DND-41 (cell line): ENCODE measurements around the gene CEMIP.

Experiments used
- ATAC-seq: fragments of 200-7000 bp; cut with Tn5 transposase; 3 replicates; pipeline ENCODE4 v1.9.1; 2021; ENCODE audit warnings: low read depth; ENCODE audit not compliant: insufficient read depth
- DNase-seq: peaks from one replicate; pipeline ENCODE4 v3.0.0-alpha.2; 2020
- H2AFZ ChIP-seq: 2 replicates; pipeline ENCODE4 v1.6.0; 2012; ENCODE audit warnings: low read depth, low read length
- H3K27ac ChIP-seq: 2 replicates; pipeline ENCODE4 v1.5.1; 2012; ENCODE audit warnings: low read length, inconsistent platforms
- H3K27me3 ChIP-seq: fragments of 200-600 bp; sonication (generic); 2 replicates; pipeline ENCODE4 v1.6.0; 2012; ENCODE audit warnings: low read length, mild to moderate bottlenecking, inconsistent platforms; ENCODE audit not compliant: insufficient read depth, poor library complexity
- H3K36me3 ChIP-seq: 2 replicates; pipeline ENCODE4 v1.5.1; 2012; ENCODE audit warnings: low read length, inconsistent platforms; ENCODE audit not compliant: insufficient read depth
- H3K4me1 ChIP-seq: 2 replicates; pipeline ENCODE4 v1.5.1; 2012; ENCODE audit warnings: mild to moderate bottlenecking, low read length; ENCODE audit not compliant: insufficient read depth
- H3K4me2 ChIP-seq: 2 replicates; pipeline ENCODE4 v1.6.0; 2012; ENCODE audit warnings: mild to moderate bottlenecking, moderate library complexity, low read length, inconsistent platforms; ENCODE audit not compliant: insufficient read depth
- H3K4me3 ChIP-seq, 2 experiments: fragments of 200-600 bp in 1 of 2; shearing (Covaris generic) in 1 of 2; 2 replicates each; pipeline ENCODE4 v1.5.1; 2012 to 2016; ENCODE audit warnings: inconsistent platforms in 2 of 2, low read length in 2 of 2, mild to moderate bottlenecking in 2 of 2, low read depth in 1 of 2, moderate library complexity in 1 of 2
- H3K79me2 ChIP-seq: 2 replicates; pipeline ENCODE4 v1.6.0; 2012; ENCODE audit warnings: low read length, inconsistent platforms; ENCODE audit not compliant: insufficient read depth
- H3K9ac ChIP-seq: 2 replicates; pipeline ENCODE4 v1.6.0; 2012; ENCODE audit warnings: low read depth, mild to moderate bottlenecking, inconsistent platforms, low read length, moderate library complexity
- H3K9me3 ChIP-seq: 2 replicates; pipeline ENCODE4 v1.5.1; 2012; ENCODE audit warnings: low read length, moderate library complexity, mild to moderate bottlenecking, inconsistent platforms; ENCODE audit not compliant: insufficient read depth, severe bottlenecking
- H4K20me1 ChIP-seq: 2 replicates; pipeline ENCODE4 v1.6.0; 2012; ENCODE audit warnings: low read length; ENCODE audit not compliant: insufficient read depth
- CTCF ChIP-seq: IDR thresholded peaks from 2 replicates; pipeline ENCODE4 v1.5.1; 2012; ENCODE audit warnings: borderline replicate concordance, low read length, moderate library complexity, mild to moderate bottlenecking; ENCODE audit not compliant: poor library complexity, severe bottlenecking; ENCODE audit errors: extremely low read depth
- EZH2 ChIP-seq: IDR thresholded peaks from 3 replicates; pipeline ENCODE4 v1.6.1; 2012; ENCODE audit warnings: borderline replicate concordance, low read depth, mild to moderate bottlenecking, moderate library complexity, low read length, inconsistent platforms; ENCODE audit not compliant: severe bottlenecking

Gene CEMIP

GRCh38 chr15:80835336-80835735, 56.2 kb downstream of the CEMIP start:
- DNase-seq: no peak
- H3K4me2 ChIP-seq: no peak overlapping the region

GRCh38 chr15:80836223-80836622, 57.1 kb downstream of the CEMIP start:
- H3K4me3 ChIP-seq: no peak overlapping the region
- TF ChIP-seq CTCF: no peak
- TF ChIP-seq EZH2: no peak
- no peaks in the 10 kb centered on the region for H3K9me3 ChIP-seq
- no peak for ATAC-seq
- H3K9ac ChIP-seq: no peak overlapping the region
- H3K79me2 ChIP-seq: no peaks in the 10 kb centered on the region
- H4K20me1 ChIP-seq: no peaks in the 10 kb centered on the region
- H3K4me2 ChIP-seq: no peak overlapping the region
- H3K27ac ChIP-seq: no peak overlapping the region
- DNase-seq: no peak
- H3K36me3 ChIP-seq: no peaks in the 10 kb centered on the region
- no peaks in the 10 kb centered on the region for H3K4me1 ChIP-seq
- H2AFZ ChIP-seq: no peak overlapping the region
- peaks cover 3% of the 10 kb centered on the region for H3K27me3 ChIP-seq

More at GRCh38 chr15:80835336-80835735, 56.2 kb downstream of the CEMIP start:
- Histone ChIP-seq H3K27me3 (peaks cover 3% of the 10 kb centered on the region), H3K36me3 (no peaks in the 10 kb centered on the region), H2AFZ (no peak overlapping the region), H3K4me3 (no peak overlapping the region), H3K79me2 (no peaks in the 10 kb centered on the region), H3K9me3 (no peaks in the 10 kb centered on the region), H3K4me1 (no peaks in the 10 kb centered on the region), H3K27ac (no peak overlapping the region), H3K9ac (no peak overlapping the region), H4K20me1 (no peaks in the 10 kb centered on the region)
- ATAC-seq: no peak
- TF ChIP-seq CTCF: no peak

GRCh38 chr15:80837006-80837405, 57.8 kb downstream of the CEMIP start:
- TF ChIP-seq EZH2 (no peak), CTCF (no peak)
- Histone ChIP-seq H3K27me3 (peaks cover 3% of the 10 kb centered on the region), H3K36me3 (no peaks in the 10 kb centered on the region), H3K4me3 (no peak overlapping the region), H2AFZ (no peak overlapping the region), H3K27ac (no peak overlapping the region), H3K9ac (no peak overlapping the region), H3K9me3 (no peaks in the 10 kb centered on the region), H3K79me2 (no peaks in the 10 kb centered on the region), H3K4me2 (no peak overlapping the region), H4K20me1 (no peaks in the 10 kb centered on the region), H3K4me1 (no peaks in the 10 kb centered on the region)
- DNase-seq (no peak), ATAC-seq (no peak)

- no peak for TF ChIP-seq CTCF
- TF ChIP-seq EZH2: no peak
Measured at GRCh38 chr15:80838012-80838411, 58.8 kb downstream of the CEMIP start.

More at GRCh38 chr15:80838012-80838411, 58.8 kb downstream of the CEMIP start:
- H3K4me3 ChIP-seq: no peak overlapping the region
- peaks cover 3% of the 10 kb centered on the region for H3K27me3 ChIP-seq
- no peak overlapping the region for H3K9ac ChIP-seq
- no peaks in the 10 kb centered on the region for H3K4me1 ChIP-seq
- DNase-seq (no peak), ATAC-seq (no peak)
- no peak overlapping the region for H2AFZ ChIP-seq
- no peaks in the 10 kb centered on the region for H4K20me1 ChIP-seq
- H3K27ac ChIP-seq: no peak overlapping the region
- H3K36me3 ChIP-seq: no peaks in the 10 kb centered on the region
- no peaks in the 10 kb centered on the region for H3K79me2 ChIP-seq
- H3K4me2 ChIP-seq: no peak overlapping the region
- H3K9me3 ChIP-seq: no peaks in the 10 kb centered on the region
